Neutrophil (primary cell): Measurements from ENCODE around the gene AQP5.
"Not testable (repeated sequence)": the region's sequence is repeated elsewhere in the genome, so short reads cannot be mapped to it uniquely, and the experiment has no call there.

Source experiments
- H3K27ac ChIP-seq: fragments of 200-600 bp; sonication (generic); 2 replicates; pipeline ENCODE4 v1.5.1; 2016; ENCODE audit warnings: mild to moderate bottlenecking, moderate library complexity
- H3K27me3 ChIP-seq: fragments of 200-600 bp; sonication (generic); 2 replicates; pipeline ENCODE4 v1.6.0; 2016; ENCODE audit warnings: mild to moderate bottlenecking
- H3K36me3 ChIP-seq: fragments of 200-600 bp; sonication (generic); 2 replicates; pipeline ENCODE4 v1.5.1; 2017
- H3K4me1 ChIP-seq, 2 experiments: fragments of 200-600 bp in 1 of 2; sonication (generic) in 1 of 2; 1 replicate in 1 of 2; 2 replicates in 1 of 2; pipeline versions ENCODE4 v1.5.1 to v1.6.1; 2013 to 2016; ENCODE audit warnings: low read depth in 1 of 2, low read length in 1 of 2, mild to moderate bottlenecking in 1 of 2, moderate library complexity in 1 of 2; ENCODE audit not compliant: control insufficient read depth in 1 of 2, insufficient read depth in 1 of 2
- H3K4me3 ChIP-seq, 2 experiments: fragments of 200-600 bp in 1 of 2; sonication (generic) in 1 of 2; 1 replicate in 1 of 2; 2 replicates in 1 of 2; pipeline ENCODE4 v1.5.1; 2013 to 2016; ENCODE audit warnings: low read depth in 1 of 2, low read length in 1 of 2, mild to moderate bottlenecking in 1 of 2, moderate library complexity in 1 of 2
- H3K9me3 ChIP-seq: fragments of 200-600 bp; sonication (generic); 2 replicates; pipeline ENCODE4 v1.5.1; 2016
- CTCF ChIP-seq: fragments of 200-600 bp; sonication (generic); IDR thresholded peaks from 2 replicates; pipeline ENCODE4 v1.5.1; 2016; ENCODE audit warnings: antibody characterized with exemption

The AQP5 gene

GRCh38 chr12:49982246-49983087, 20.8 kb downstream of the AQP5 start:
- Histone ChIP-seq H3K4me3 (no peak overlapping the region), H3K9me3 (no peaks in the 10 kb centered on the region), H3K27ac (no peak overlapping the region), H3K36me3 (no peaks in the 10 kb centered on the region), H3K4me1 (peaks cover 10 to 18% of the 10 kb centered on the region in 2 experiments), H3K27me3 (no peaks in the 10 kb centered on the region)
- TF ChIP-seq CTCF = no peak

- Histone ChIP-seq H3K9me3 (no peaks in the 10 kb centered on the region), H3K27me3 (no peaks in the 10 kb centered on the region), H3K4me1 (peaks cover 23 to 32% of the 10 kb centered on the region in 2 experiments), H3K27ac (no peak overlapping the region), H3K36me3 (no peaks in the 10 kb centered on the region), H3K4me3 (no peak overlapping the region)
- TF ChIP-seq CTCF = no peak
Observed at GRCh38 chr12:49983892-49984291, 22.2 kb downstream of the AQP5 start.

GRCh38 chr12:49984476-49985359, 23.0 kb downstream of the AQP5 start:
- no peak overlapping the region for H3K4me3 ChIP-seq
- H3K4me1 ChIP-seq = peaks cover 27 to 36% of the 10 kb centered on the region in 2 experiments
- no peaks in the 10 kb centered on the region for H3K9me3 ChIP-seq
- H3K36me3 ChIP-seq = no peaks in the 10 kb centered on the region
- TF ChIP-seq CTCF = no peak
- no peaks in the 10 kb centered on the region for H3K27me3 ChIP-seq
- H3K27ac ChIP-seq = no peak overlapping the region

GRCh38 chr12:49985981-49986380, 24.3 kb downstream of the AQP5 start:
- Histone ChIP-seq H3K27me3 (no peaks in the 10 kb centered on the region), H3K4me3 (no peak overlapping the region), H3K4me1 (peaks cover 40 to 49% of the 10 kb centered on the region in 2 experiments), H3K36me3 (no peaks in the 10 kb centered on the region), H3K9me3 (no peaks in the 10 kb centered on the region), H3K27ac (peak overlapping the region; percentile 83)
- TF ChIP-seq CTCF = no peak

- not testable (repeated sequence) for H3K9me3 ChIP-seq, H3K27me3 ChIP-seq, H3K4me3 ChIP-seq, H3K36me3 ChIP-seq
- Histone ChIP-seq H3K4me1 (peaks cover 41 to 51% of the 10 kb centered on the region in 2 experiments), H3K27ac (peak overlapping the region; percentile 83)
Observed at GRCh38 chr12:49986476-49986875, 24.8 kb downstream of the AQP5 start.
